Measurements from ENCODE around the gene PCGF5.

GRCh38 chr10:91287276-91287675, 66.8 kb downstream of the PCGF5 start:
- no peak for TF ChIP-seq POLR2A (IDR thresholded peaks at IDR 0.05)
- no peak for TF ChIP-seq CTCF (IDR thresholded peaks at IDR 0.05)
